HepG2 (cell line): ENCODE results near the gene SRSF4. TPM values are rescaled to one million over a fixed set of nuclear protein-coding genes. Genes with fewer than 3 reads are reported as not detected.
A peak's percentile ranks its signal among the peaks of the same experiment; 100 is the strongest.

Experiments used
- ATF7 ChIP-seq, 2 experiments: fragments of 450-650 bp in 1 of 2; sonication (generic) in 1 of 2; formaldehyde crosslinking in 1 of 2; IDR thresholded peaks; 2 replicates each; pipeline versions ENCODE4 v1.4.0 to v1.6.1; 2016 to 2020; ENCODE audit warnings: antibody characterized with exemption in 1 of 2, mild to moderate bottlenecking in 1 of 2, missing genetic modification reagents in 1 of 2
- FOXO1 ChIP-seq: sonication (generic); formaldehyde crosslinking; IDR thresholded peaks from 2 replicates; pipeline ENCODE4 v1.4.0; 2020; ENCODE audit warnings: missing genetic modification reagents
- MXI1 ChIP-seq: IDR thresholded peaks from 3 replicates; pipeline ENCODE4 v1.6.1; 2012; ENCODE audit warnings: low read depth, low read length, inconsistent platforms, borderline replicate concordance
- NR3C1 ChIP-seq: sonication (generic); formaldehyde crosslinking; IDR thresholded peaks from 2 replicates; pipeline ENCODE4 v1.4.0; 2020; ENCODE audit warnings: missing genetic modification reagents
- SIN3A ChIP-seq: IDR thresholded peaks from 2 replicates; pipeline ENCODE4 v1.6.1; 2011; ENCODE audit warnings: low read depth, mild to moderate bottlenecking, control low read depth, low read length, borderline replicate concordance
- SMC3 ChIP-seq: IDR thresholded peaks from 2 replicates; pipeline ENCODE4 v1.6.1; 2011; ENCODE audit warnings: low read length, improper control_type of control experiment
- ZBTB1 ChIP-seq: sonication (generic); formaldehyde crosslinking; IDR thresholded peaks from 2 replicates; pipeline ENCODE4 v1.4.0; 2020; ENCODE audit warnings: missing genetic modification reagents, borderline replicate concordance
- ZBTB20 ChIP-seq: sonication (generic); formaldehyde crosslinking; IDR thresholded peaks from 2 replicates; pipeline ENCODE4 v1.8.1; 2023; ENCODE audit warnings: missing genetic modification reagents, low read depth, mild to moderate bottlenecking, borderline replicate concordance
- ZNF138 ChIP-seq: sonication (generic); formaldehyde crosslinking; IDR thresholded peaks from 2 replicates; pipeline ENCODE4 v1.5.0; 2020; ENCODE audit warnings: mild to moderate bottlenecking, low read depth, missing genetic modification reagents
- ZNF205 ChIP-seq: IDR thresholded peaks from 2 replicates; pipeline ENCODE4 v1.6.1; 2018; ENCODE audit warnings: missing biosample characterization, missing genetic modification reagents
- ZNF350 ChIP-seq: sonication (generic); formaldehyde crosslinking; IDR thresholded peaks from 2 replicates; pipeline ENCODE4 v1.4.0; 2020; ENCODE audit warnings: mild to moderate bottlenecking, low read depth, missing genetic modification reagents, borderline replicate concordance
- ZNF441 ChIP-seq: sonication (generic); formaldehyde crosslinking; IDR thresholded peaks from 2 replicates; pipeline ENCODE4 v1.7.0; 2021; ENCODE audit warnings: missing genetic modification reagents, borderline replicate concordance
- polyA plus RNA-seq, 8 experiments: library from polyadenylated mRNA; depleted of rRNA in 3 of 8; stranded (reverse) in 7 of 8; unstranded in 1 of 8; fragments of >200 nt; fragmentation: Illumina TruSeq in 4 of 8; extraction: Trizol in 4 of 8; gene quantifications; 2 replicates each; pipeline versions ENCODE4 v1.2.1 to v1.2.3, GENCODE V29; 2011 to 2016; ENCODE audit warnings: low read depth in 4 of 8, missing spikeins in 1 of 8, mixed read lengths in 1 of 8; ENCODE audit not compliant: insufficient read depth in 1 of 8
- total RNA-seq, 5 experiments: library from RNA; depleted of rRNA; stranded (reverse); fragments of >200 nt; fragmentation: Illumina TruSeq; extraction: Trizol; gene quantifications; 2 replicates each; pipeline ENCODE4 v1.2.3, GENCODE V29; 2016; ENCODE audit warnings: low read depth in 1 of 5
- TF ChIP-seq, protein P1 (sequence below): sonication (generic); formaldehyde crosslinking; IDR thresholded peaks from 2 replicates; pipeline ENCODE4 v1.5.0; 2020; ENCODE audit warnings: mild to moderate bottlenecking, missing genetic modification reagents
- TF ChIP-seq, protein P2 (sequence below): sonication (generic); formaldehyde crosslinking; IDR thresholded peaks from 2 replicates; pipeline ENCODE4 v1.4.0; 2020; ENCODE audit warnings: missing genetic modification reagents, mild to moderate bottlenecking, borderline replicate concordance
- TF ChIP-seq, protein P3 (sequence below): sonication (generic); formaldehyde crosslinking; IDR thresholded peaks from 2 replicates; pipeline ENCODE4 v1.5.0; 2020; ENCODE audit warnings: mild to moderate bottlenecking, low read depth, missing genetic modification reagents, borderline replicate concordance
- TF ChIP-seq, protein P4 (sequence below): sonication (generic); formaldehyde crosslinking; IDR thresholded peaks from 2 replicates; pipeline ENCODE4 v1.5.0; 2020; ENCODE audit warnings: missing genetic modification reagents
- TF ChIP-seq, protein P5 (sequence below): sonication (generic); formaldehyde crosslinking; IDR thresholded peaks from 2 replicates; pipeline ENCODE4 v1.8.1; 2023; ENCODE audit warnings: mild to moderate bottlenecking, missing genetic modification reagents
- TF ChIP-seq, protein P6 (sequence below): sonication (generic); formaldehyde crosslinking; IDR thresholded peaks from 2 replicates; pipeline ENCODE4 v1.4.0; 2020; ENCODE audit warnings: missing genetic modification reagents, borderline replicate concordance

Gene SRSF4
- total and polyA plus RNA-seq, 2 of the 13 experiments (the other 11 are each of a cell fraction or from before 2014, with no cell fraction given): 37.7 to 50.9 TPM

DNA sequence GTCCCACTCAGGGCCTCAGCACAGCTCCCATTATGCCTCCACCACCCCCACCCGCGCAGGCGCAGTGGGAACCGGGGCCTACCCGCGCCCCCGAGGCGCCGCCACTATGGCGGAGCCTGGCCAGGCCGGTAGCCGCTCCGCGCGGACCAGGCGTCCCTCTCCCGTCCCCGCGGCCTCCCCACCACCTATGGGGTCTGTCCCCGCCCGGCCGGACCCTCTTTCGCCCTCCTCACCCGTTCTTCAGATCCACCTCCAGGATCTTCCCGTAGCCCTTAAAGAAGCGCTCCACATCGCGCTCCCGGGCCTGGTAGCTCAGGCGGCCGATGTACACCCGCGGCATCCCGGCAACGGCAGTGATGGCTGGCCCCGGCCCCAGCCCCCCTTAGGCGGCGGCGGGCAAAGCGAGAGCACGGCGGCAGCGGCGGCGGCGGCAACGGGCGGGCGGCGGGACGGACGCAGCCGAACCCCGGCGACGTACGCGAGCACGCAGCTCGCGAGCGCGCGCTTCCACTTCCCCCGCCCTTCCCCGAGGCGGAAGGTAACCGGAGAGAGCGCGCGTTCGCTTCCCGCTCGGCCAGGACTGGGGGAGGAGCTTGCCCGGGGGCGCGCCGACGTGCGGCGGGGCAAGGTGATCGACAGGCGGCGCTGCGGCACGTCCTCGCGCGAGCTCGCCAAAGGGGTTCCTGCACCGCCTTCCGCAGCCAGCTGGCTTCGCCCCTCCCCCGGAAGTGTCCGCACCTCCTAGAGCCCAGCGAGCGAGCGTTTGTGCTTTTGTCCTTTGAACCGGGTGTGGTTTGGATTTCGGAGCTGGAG lies at the start of gene SRSF4 (continued):
- TF ChIP-seq, protein P1, sequence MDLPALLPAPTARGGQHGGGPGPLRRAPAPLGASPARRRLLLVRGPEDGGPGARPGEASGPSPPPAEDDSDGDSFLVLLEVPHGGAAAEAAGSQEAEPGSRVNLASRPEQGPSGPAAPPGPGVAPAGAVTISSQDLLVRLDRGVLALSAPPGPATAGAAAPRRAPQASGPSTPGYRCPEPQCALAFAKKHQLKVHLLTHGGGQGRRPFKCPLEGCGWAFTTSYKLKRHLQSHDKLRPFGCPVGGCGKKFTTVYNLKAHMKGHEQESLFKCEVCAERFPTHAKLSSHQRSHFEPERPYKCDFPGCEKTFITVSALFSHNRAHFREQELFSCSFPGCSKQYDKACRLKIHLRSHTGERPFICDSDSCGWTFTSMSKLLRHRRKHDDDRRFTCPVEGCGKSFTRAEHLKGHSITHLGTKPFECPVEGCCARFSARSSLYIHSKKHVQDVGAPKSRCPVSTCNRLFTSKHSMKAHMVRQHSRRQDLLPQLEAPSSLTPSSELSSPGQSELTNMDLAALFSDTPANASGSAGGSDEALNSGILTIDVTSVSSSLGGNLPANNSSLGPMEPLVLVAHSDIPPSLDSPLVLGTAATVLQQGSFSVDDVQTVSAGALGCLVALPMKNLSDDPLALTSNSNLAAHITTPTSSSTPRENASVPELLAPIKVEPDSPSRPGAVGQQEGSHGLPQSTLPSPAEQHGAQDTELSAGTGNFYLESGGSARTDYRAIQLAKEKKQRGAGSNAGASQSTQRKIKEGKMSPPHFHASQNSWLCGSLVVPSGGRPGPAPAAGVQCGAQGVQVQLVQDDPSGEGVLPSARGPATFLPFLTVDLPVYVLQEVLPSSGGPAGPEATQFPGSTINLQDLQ (CRISPR knock-in tag): 0 out of 2 replicates have a peak, but pooled peaks have one; percentile 46
- TF ChIP-seq ZNF205: peak; percentile 47
- TF ChIP-seq, protein P2, sequence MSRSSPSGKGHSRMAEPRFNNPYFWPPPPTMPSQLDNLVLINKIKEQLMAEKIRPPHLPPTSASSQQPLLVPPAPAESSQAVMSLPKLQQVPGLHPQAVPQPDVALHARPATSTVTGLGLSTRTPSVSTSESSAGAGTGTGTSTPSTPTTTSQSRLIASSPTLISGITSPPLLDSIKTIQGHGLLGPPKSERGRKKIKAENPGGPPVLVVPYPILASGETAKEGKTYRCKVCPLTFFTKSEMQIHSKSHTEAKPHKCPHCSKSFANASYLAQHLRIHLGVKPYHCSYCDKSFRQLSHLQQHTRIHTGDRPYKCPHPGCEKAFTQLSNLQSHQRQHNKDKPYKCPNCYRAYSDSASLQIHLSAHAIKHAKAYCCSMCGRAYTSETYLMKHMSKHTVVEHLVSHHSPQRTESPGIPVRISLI (CRISPR knock-in tag): peak; percentile 42; the same call in 1 of the 2 replicates
- TF ChIP-seq ZNF441: peak; percentile 21; the same call in 1 of the 2 replicates
- TF ChIP-seq NR3C1: no peak
- no peak; the same call in 1 of the 2 replicates for TF ChIP-seq ZNF350
- no peak for TF ChIP-seq ATF7 (IDR thresholded peaks at IDR 0.05)
- TF ChIP-seq ATF7 (CRISPR knock-in tag; IDR thresholded peaks at IDR 0.05): 0 out of 2 replicates have a peak, but pooled peaks have one; percentile 16
- peak; percentile 74; the same call in 1 of the 3 replicates for TF ChIP-seq MXI1
- no peak for TF ChIP-seq ZNF138 (CRISPR knock-in tag)
- TF ChIP-seq ZBTB1 (CRISPR knock-in tag): no peak
- TF ChIP-seq ZBTB20 (CRISPR knock-in tag): no peak; the same call in 1 of the 2 replicates
- no peak for TF ChIP-seq SIN3A
- no peak; the same call in 1 of the 2 replicates for TF ChIP-seq SMC3
- TF ChIP-seq, protein P3, sequence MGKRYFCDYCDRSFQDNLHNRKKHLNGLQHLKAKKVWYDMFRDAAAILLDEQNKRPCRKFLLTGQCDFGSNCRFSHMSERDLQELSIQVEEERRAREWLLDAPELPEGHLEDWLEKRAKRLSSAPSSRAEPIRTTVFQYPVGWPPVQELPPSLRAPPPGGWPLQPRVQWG: no peak
- TF ChIP-seq, protein P4, sequence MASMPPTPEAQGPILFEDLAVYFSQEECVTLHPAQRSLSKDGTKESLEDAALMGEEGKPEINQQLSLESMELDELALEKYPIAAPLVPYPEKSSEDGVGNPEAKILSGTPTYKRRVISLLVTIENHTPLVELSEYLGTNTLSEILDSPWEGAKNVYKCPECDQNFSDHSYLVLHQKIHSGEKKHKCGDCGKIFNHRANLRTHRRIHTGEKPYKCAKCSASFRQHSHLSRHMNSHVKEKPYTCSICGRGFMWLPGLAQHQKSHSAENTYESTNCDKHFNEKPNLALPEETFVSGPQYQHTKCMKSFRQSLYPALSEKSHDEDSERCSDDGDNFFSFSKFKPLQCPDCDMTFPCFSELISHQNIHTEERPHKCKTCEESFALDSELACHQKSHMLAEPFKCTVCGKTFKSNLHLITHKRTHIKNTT (CRISPR knock-in tag): no peak
- TF ChIP-seq, protein P5, sequence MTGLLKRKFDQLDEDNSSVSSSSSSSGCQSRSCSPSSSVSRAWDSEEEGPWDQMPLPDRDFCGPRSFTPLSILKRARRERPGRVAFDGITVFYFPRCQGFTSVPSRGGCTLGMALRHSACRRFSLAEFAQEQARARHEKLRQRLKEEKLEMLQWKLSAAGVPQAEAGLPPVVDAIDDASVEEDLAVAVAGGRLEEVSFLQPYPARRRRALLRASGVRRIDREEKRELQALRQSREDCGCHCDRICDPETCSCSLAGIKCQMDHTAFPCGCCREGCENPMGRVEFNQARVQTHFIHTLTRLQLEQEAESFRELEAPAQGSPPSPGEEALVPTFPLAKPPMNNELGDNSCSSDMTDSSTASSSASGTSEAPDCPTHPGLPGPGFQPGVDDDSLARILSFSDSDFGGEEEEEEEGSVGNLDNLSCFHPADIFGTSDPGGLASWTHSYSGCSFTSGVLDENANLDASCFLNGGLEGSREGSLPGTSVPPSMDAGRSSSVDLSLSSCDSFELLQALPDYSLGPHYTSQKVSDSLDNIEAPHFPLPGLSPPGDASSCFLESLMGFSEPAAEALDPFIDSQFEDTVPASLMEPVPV (CRISPR knock-in tag): no peak; the same call in 1 of the 2 replicates
- TF ChIP-seq, protein P6, sequence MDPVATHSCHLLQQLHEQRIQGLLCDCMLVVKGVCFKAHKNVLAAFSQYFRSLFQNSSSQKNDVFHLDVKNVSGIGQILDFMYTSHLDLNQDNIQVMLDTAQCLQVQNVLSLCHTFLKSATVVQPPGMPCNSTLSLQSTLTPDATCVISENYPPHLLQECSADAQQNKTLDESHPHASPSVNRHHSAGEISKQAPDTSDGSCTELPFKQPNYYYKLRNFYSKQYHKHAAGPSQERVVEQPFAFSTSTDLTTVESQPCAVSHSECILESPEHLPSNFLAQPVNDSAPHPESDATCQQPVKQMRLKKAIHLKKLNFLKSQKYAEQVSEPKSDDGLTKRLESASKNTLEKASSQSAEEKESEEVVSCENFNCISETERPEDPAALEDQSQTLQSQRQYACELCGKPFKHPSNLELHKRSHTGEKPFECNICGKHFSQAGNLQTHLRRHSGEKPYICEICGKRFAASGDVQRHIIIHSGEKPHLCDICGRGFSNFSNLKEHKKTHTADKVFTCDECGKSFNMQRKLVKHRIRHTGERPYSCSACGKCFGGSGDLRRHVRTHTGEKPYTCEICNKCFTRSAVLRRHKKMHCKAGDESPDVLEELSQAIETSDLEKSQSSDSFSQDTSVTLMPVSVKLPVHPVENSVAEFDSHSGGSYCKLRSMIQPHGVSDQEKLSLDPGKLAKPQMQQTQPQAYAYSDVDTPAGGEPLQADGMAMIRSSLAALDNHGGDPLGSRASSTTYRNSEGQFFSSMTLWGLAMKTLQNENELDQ (CRISPR knock-in tag): no peak
- TF ChIP-seq FOXO1 (CRISPR knock-in tag): peak; percentile 59
